ENCODE results near the gene TMEM40.

DNA sequence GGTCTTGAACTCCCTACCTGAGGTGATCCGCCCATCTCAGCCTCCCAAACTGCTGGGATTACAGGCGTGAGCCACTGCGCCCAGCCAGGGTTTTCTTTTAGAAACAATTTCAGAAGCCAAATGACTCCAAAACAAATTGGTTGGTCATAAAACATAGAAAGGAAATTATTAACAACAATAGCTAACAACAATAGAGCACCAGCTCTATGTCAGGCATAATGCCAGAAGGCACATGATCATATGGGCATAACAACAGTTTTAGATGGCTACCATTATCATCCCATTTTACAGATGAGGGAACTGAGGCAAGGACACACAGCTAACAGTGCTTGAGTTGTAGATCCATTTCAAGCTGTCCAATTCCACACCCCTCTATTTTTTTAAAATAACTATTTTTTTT, 73.0 kb downstream of the TMEM40 start:
- TF ChIP-seq CTCF (IDR thresholded peaks at IDR 0.05) = no peak
- no peak for TF ChIP-seq POLR2A (IDR thresholded peaks at IDR 0.05)

All from thyroid gland (tissue), 4 donors.